SK-N-SH treated with all-trans-retinoic acid at 6 μM for 48 hours (cell line): ENCODE results near the gene LMO4.

Experiments
- ARNTL ChIP-seq: fragments of 450-650 bp; formaldehyde crosslinking; IDR thresholded peaks from 2 replicates; pipeline ENCODE4 v1.5.0; 2020; ENCODE audit warnings: low read depth, mild to moderate bottlenecking, moderate library complexity, borderline replicate concordance
- CSDC2 ChIP-seq: fragments of 250-450 bp; sonication (Bioruptor Pico); IDR thresholded peaks from 2 replicates; pipeline ENCODE4 v1.5.0; 2020; ENCODE audit warnings: mild to moderate bottlenecking, moderate library complexity
- OSR1 ChIP-seq: fragments of 250-450 bp; sonication (Bioruptor Pico); IDR thresholded peaks from 2 replicates; pipeline ENCODE4 v1.8.0; 2022; ENCODE audit warnings: moderate library complexity, mild to moderate bottlenecking, inconsistent platforms
- RARB ChIP-seq: fragments of 250-450 bp; sonication (Bioruptor Pico); IDR thresholded peaks from 2 replicates; pipeline ENCODE4 v1.8.0; 2021; ENCODE audit warnings: mild to moderate bottlenecking, moderate library complexity
- ZC3H10 ChIP-seq: fragments of 250-450 bp; sonication (Bioruptor Pico); IDR thresholded peaks from 2 replicates; pipeline ENCODE4 v1.5.1; 2021; ENCODE audit warnings: mild to moderate bottlenecking, moderate library complexity
- ZFP3 ChIP-seq: fragments of 250-450 bp; sonication (Bioruptor Pico); IDR thresholded peaks from 2 replicates; pipeline ENCODE4 v1.5.0; 2020; ENCODE audit warnings: mild to moderate bottlenecking, moderate library complexity
- TF ChIP-seq, protein P1 (sequence below): fragments of 250-450 bp; sonication (Bioruptor Pico); IDR thresholded peaks from 2 replicates; pipeline ENCODE4 v1.8.0; 2020; ENCODE audit warnings: mild to moderate bottlenecking, moderate library complexity, borderline replicate concordance

DNA sequence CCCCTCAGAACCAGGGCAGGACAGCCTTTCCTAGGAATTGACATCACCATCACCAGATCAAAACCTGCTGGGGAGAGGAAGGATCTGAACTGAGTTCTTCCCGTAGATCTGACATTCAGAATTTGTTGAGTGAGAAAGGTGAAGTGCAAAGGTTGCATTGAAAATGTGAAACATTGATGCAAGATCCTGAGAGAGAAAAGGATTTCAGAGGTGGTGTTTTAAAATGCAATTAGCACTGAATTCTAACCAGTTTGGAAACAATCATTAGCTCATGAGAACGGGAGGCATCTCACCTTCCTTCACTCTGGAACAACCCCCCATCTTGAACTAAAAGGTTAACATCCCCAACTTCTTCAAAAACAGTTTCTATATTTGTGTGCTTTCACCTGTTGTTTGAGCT lies 20.4 kb downstream of the LMO4 start:
- TF ChIP-seq ZFP3 (CRISPR knock-in tag) = no peak
- no peak for TF ChIP-seq ZC3H10 (CRISPR knock-in tag)
- no peak for TF ChIP-seq OSR1 (CRISPR knock-in tag)
- TF ChIP-seq RARB = no peak
- no peak for TF ChIP-seq ARNTL (CRISPR knock-in tag)
- TF ChIP-seq, protein P1, sequence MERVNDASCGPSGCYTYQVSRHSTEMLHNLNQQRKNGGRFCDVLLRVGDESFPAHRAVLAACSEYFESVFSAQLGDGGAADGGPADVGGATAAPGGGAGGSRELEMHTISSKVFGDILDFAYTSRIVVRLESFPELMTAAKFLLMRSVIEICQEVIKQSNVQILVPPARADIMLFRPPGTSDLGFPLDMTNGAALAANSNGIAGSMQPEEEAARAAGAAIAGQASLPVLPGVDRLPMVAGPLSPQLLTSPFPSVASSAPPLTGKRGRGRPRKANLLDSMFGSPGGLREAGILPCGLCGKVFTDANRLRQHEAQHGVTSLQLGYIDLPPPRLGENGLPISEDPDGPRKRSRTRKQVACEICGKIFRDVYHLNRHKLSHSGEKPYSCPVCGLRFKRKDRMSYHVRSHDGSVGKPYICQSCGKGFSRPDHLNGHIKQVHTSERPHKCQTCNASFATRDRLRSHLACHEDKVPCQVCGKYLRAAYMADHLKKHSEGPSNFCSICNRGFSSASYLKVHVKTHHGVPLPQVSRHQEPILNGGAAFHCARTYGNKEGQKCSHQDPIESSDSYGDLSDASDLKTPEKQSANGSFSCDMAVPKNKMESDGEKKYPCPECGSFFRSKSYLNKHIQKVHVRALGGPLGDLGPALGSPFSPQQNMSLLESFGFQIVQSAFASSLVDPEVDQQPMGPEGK = no peak
- TF ChIP-seq CSDC2 (CRISPR knock-in tag) = no peak
